PC-9 (cell line): ENCODE data around the gene ERBB4.

ENCODE experiments used
- EZH2 ChIP-seq: fragments of 200-600 bp; sonication (generic); IDR thresholded peaks from 2 replicates; pipeline ENCODE4 v1.8.0; 2017; ENCODE audit warnings: antibody characterized with exemption, low read depth
- TF ChIP-seq, protein P1 (sequence below): fragments of 200-600 bp; sonication (generic); conservative IDR thresholded peaks from 2 replicates; pipeline ENCODE4 v1.6.1; 2017; ENCODE audit warnings: mixed run types, antibody characterized with exemption, mild to moderate bottlenecking, moderate library complexity

DNA sequence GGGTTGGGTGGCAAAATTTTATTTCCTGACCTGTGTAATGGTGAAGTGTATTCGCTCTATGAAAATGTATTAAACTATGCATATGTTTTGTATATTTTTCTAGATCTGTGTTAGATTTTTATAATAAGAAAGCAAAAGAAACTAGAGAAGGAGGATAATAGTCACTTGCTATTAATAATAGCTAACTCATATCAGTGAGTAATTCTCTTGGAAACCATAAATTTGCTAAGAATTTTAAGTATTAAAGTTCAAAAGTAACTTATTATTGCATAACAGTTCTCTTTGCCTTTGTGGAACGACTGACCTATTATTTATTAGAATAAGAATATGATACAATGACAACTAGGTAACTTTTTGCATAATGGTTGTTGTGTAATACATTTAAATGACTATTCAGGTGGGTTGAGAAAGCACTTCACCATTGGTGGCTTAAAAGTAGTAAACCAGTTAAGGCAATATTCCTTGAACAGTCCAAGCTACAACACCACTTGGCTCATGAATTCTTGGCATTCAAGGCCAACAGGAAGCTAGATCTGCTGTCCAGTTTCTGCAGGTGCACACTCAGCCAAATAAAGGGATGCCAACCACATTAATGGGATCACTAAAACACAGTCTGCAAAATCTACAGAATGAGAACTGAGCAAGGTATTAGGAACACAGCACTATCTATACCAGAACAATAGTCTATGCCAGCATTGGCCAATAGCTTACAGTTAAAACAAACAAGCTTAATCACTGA is 1060.9 kb downstream of the ERBB4 start:
- TF ChIP-seq, protein P1, sequence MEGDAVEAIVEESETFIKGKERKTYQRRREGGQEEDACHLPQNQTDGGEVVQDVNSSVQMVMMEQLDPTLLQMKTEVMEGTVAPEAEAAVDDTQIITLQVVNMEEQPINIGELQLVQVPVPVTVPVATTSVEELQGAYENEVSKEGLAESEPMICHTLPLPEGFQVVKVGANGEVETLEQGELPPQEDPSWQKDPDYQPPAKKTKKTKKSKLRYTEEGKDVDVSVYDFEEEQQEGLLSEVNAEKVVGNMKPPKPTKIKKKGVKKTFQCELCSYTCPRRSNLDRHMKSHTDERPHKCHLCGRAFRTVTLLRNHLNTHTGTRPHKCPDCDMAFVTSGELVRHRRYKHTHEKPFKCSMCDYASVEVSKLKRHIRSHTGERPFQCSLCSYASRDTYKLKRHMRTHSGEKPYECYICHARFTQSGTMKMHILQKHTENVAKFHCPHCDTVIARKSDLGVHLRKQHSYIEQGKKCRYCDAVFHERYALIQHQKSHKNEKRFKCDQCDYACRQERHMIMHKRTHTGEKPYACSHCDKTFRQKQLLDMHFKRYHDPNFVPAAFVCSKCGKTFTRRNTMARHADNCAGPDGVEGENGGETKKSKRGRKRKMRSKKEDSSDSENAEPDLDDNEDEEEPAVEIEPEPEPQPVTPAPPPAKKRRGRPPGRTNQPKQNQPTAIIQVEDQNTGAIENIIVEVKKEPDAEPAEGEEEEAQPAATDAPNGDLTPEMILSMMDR, result no peak
- TF ChIP-seq EZH2, result no peak
